HG03045 (cell line): Measurements from ENCODE around the gene RNF208.
A peak's percentile ranks its signal among the peaks of the same experiment; 100 is the strongest.
"Not testable (repeated sequence)": the region's sequence is repeated elsewhere in the genome, so short reads cannot be mapped to it uniquely, and the experiment has no call there.

ENCODE experiments used
- ATAC-seq: cut with Tn5 transposase; IDR thresholded peaks from one replicate; pipeline ENCODE4 v1.9.1; 2021; ENCODE audit warnings: mild to moderate bottlenecking, moderate library complexity; ENCODE audit not compliant: unreplicated experiment

The RNF208 gene

DNA sequence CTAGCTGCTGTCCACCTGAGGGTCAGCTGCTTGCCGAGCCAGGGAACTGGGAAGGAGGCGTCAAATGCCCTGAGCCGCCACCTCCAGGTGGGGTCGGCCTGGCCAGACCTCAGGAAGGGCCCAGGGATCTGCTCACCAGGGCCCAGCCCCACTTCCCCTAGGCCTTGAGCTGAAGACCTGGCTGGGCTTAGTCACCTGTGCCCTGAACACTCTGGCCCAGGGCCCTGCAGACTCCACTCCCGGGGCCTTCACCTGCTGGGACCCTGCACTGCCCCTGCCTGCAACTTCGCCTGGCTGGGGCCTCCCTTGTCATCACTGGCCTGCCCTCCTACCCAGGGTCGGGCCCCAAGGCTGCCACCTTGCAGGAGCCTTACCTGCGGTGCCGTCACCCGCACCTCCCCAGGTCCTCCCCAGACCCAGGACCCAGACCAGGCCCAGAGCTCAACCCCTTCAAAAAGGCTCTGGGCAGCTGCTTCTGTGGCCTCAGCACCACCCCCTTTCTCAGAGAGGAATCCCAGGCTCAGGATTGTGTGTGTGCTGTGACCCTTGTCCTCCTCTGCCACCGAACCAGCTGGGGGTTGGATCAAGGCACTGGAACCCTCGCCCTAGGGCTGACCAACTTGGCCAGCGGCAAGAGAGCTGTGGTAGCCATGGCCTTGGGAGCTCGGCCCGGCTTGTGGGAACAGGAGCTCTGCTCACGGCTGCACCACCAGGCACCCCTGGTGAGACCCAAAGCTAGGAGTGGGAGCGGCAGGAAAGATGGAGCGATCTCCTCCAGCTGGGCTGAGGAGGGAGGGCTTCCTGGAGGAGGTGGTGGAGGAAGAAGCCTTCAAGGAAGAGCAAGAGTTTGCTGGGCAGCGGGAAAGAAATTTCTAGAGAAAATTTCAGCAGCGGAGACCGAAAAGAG lies 31.9 kb upstream of the RNF208 start:
- no peak for ATAC-seq

- ATAC-seq, result no peak
These were observed 30.8 kb upstream of the RNF208 start for GRCh38 chr9:137252555-137253506.

- ATAC-seq, result no peak
These were observed 29.6 kb upstream of the RNF208 start for GRCh38 chr9:137251490-137252268.

DNA sequence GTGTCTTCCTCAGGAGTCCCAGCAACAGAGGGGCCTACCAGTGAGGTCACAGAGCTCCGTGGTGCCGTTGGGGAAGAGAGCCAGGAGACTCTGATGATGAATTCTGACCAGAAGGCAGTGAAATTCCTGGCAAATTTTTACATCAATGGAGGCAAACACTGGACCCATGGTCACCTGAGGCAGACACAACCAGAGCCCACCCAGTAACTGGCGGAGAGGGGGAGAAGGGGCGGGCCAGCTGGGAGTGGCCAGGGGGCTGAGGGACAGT lies 29.1 kb upstream of the RNF208 start, which contains the start of gene STPG3:
Gene STPG3, plus strand, starts transcription at position 93 of the 268 bp plus-strand sequence. Its CDS starts 1 bp downstream, at position 94.
- no peak for ATAC-seq

GRCh38 chr9:137250329-137251193 lies 28.5 kb upstream of the RNF208 start:
- ATAC-seq, result no peak

- no peak for ATAC-seq
These were observed 25.8 kb upstream of the RNF208 start for GRCh38 chr9:137247916-137248175.

DNA sequence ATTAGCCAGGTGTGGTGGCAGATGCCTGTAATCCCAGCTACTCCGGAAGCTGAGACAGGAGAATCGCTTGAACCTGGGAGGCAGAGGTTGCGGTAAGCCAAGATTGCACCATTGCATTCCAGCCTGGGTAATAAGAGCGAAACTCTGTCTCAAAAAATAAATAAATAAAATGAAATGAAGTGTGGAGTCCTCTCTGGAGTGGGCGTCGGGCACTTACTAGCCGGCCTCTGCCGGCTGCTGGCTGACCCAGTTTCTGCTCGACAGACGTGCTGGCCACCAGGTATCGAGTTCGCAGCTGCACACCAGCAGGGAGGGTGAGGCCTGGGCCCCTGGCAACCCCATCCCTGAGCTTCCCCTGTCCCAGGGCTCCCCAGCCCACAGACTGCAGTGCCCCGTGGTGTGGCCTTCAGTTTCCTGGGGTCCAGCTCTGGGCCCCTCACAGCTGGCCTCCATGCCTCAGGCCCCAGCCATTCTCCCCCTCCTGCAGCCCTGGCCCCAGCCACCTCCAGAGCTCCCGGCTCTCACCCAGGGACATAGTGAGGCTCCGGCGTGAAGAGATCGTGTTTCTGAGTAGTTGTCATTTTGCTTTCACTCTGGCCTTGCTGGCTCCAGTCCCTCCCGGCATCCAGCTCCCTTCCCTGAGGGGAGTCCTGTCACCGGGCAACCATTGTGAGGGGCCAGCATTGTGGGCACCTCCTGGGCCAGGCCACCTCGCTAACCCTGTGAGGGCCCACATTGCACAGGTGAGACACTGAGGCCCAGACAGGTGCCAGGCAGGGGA lies 25.3 kb upstream of the RNF208 start:
- no peak for ATAC-seq

- ATAC-seq, result no peak
These were observed 23.7 kb upstream of the RNF208 start for GRCh38 chr9:137245450-137246421.

DNA sequence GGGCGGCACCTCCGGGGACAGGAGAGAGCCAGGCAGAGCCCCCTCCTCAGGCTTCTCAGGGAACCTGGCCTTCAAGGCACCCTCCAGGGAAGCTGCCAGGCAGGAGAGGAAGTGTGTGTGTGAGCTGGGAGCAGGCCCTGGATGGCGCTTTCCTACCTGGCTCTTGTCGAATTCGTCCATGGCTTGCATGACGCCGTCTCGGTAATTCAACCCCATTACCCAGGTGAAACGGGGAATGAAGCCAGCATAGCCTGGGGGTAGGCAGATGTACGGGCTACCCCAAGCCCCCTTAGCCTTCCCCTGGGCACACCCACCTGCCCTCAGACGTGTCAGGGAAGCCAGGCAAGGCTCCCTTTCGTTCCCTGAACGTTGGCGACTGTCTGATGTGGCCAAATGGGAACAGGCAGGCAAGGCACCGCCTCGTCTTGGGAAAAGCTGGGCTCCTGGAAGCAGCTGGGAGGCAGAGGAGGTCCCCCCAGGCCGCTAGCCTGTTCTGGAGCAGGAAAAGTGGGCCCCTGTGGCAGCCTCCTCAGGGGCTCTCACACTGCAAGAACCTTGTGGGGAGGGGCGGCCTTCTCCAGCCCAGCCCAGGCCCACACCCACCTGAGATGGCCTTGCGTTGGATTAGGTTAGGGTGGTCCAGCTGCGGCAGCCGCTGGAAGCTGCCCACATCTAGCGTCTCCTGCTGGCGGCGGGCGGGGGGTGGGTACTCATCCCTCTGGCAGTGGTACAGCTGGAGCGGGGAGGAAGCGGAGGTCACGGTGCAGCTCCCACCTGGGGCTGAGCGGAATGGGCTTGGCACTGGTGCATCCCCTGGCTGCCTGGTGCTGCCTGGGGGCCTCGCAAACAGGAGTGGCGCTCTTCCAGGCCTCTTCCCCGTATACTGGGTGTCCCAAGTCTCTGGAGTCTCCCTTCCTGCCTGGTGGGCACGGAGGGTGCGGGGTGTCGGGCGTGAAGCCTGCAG lies 22.7 kb upstream of the RNF208 start:
- ATAC-seq, result no peak

GRCh38 chr9:137243626-137244485 lies 21.8 kb upstream of the RNF208 start:
- ATAC-seq, result no peak

DNA sequence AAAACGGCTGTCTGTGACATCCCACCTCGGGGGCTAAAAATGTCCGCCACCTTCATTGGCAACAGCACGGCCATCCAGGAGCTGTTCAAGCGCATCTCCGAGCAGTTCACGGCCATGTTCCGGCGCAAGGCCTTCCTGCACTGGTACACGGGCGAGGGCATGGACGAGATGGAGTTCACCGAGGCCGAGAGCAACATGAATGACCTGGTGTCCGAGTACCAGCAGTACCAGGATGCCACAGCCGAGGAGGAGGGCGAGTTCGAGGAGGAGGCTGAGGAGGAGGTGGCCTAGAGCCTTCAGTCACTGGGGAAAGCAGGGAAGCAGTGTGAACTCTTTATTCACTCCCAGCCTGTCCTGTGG lies 21.2 kb upstream of the RNF208 start:
- ATAC-seq, result not testable (repeated sequence)

DNA sequence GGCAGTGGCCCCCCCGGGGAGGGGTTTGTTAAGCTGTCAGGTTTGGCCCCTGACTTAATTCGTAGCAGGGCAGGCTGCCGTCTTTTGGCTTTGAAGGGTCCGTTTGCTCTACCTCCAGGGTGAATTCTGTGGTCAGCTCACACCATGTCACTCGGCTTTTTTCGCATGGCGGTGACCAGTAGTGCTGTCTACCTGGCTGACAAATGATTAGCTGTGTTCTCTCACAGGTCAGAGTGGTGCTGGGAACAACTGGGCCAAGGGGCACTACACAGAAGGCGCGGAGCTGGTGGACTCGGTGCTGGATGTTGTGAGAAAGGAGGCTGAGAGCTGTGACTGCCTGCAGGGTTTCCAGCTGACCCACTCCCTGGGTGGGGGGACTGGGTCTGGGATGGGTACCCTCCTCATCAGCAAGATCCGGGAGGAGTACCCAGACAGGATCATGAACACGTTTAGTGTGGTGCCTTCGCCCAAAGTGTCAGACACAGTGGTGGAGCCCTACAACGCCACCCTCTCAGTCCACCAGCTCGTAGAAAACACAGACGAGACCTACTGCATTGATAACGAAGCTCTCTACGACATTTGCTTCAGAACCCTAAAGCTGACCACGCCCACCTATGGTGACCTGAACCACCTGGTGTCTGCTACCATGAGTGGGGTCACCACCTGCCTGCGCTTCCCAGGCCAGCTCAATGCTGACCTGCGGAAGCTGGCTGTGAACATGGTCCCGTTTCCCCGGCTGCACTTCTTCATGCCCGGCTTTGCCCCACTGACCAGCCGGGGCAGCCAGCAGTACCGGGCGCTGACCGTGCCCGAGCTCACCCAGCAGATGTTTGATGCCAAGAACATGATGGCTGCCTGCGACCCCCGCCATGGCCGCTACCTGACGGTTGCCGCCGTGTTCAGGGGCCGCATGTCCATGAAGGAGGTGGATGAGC lies 20.5 kb upstream of the RNF208 start:
- ATAC-seq, result no peak

DNA sequence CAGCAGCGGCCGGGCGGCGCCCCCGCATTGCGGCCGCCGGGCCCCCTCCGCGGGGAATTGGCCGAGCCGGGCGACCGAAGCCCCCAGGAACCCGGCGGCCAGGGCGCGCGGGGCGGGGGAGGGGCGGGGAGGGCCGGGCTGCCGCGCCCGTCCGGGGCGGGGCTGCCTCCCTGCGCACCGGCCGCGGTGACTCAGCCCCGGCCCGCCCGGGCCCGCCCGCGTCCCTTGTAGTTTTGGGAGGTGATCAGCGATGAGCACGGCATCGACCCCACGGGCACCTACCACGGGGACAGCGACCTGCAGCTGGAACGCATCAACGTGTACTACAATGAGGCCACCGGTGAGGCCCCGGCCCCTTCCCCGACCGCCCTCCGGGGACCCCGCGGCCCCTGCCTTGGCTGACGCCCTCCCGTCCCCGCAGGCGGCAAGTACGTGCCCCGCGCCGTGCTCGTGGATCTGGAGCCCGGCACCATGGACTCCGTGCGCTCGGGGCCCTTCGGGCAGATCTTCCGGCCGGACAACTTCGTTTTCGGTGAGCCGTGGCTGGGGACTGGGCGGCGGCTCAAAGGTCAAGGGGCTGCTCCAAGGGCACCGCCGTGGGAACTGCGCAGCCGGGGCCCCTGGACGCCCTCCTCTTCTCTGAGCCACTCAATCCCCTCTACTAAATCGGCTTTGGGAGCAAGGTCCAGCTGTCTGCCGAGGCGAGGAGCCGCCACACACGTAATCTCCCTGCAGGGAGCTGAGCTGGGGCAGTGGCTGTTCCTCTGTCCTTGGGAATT lies 19.6 kb upstream of the RNF208 start:
- peak; percentile 5 for ATAC-seq

GRCh38 chr9:137240841-137241489 lies 18.9 kb upstream of the RNF208 start, which contains the start of gene TUBB4B:
TSS of gene TUBB4B (plus strand) at chr9:137241287. CDS start at chr9:137241361, 74 bp downstream.
- peak; percentile 68 for ATAC-seq
